Fibroblast of pulmonary artery (primary cell): Measurements from ENCODE around the gene RPA3.
"Not testable (repeated sequence)": the region's sequence is repeated elsewhere in the genome, so short reads cannot be mapped to it uniquely, and the experiment has no call there.

Source experiments
- DNase-seq: peaks from one replicate; pipeline ENCODE4 v3.0.0-alpha.2; 2010; ENCODE audit warnings: low read depth
- H3K4me3 ChIP-seq: replicated peaks from 2 replicates; pipeline ENCODE4 v1.5.1; 2011; ENCODE audit warnings: low read depth, mild to moderate bottlenecking, control low read depth, low read length, moderate library complexity
- CTCF ChIP-seq: IDR thresholded peaks from 2 replicates; pipeline ENCODE4 v1.5.1; 2011; ENCODE audit warnings: mild to moderate bottlenecking, control low read depth, low read length, inconsistent platforms; ENCODE audit errors: missing control alignments

Gene RPA3

GRCh38 chr7:7665031-7665430, 53.4 kb downstream of the RPA3 start:
- TF ChIP-seq CTCF = no peak
- H3K4me3 ChIP-seq = no peak overlapping the region
- DNase-seq = no peak

- no peak for DNase-seq
- no peak overlapping the region for H3K4me3 ChIP-seq
- TF ChIP-seq CTCF = no peak
Measured at GRCh38 chr7:7664291-7664690, 54.1 kb downstream of the RPA3 start.

GRCh38 chr7:7662527-7662926, 55.9 kb downstream of the RPA3 start:
- no peak for DNase-seq
- no peak overlapping the region for H3K4me3 ChIP-seq
- TF ChIP-seq CTCF = peak; percentile 27

- H3K4me3 ChIP-seq, DNase-seq: not testable (repeated sequence)
Measured at GRCh38 chr7:7656459-7656858, 61.9 kb downstream of the RPA3 start.

- no peak for DNase-seq
- H3K4me3 ChIP-seq = no peak overlapping the region
- TF ChIP-seq CTCF = no peak
Measured at GRCh38 chr7:7654964-7655715, 63.3 kb downstream of the RPA3 start.

- TF ChIP-seq CTCF = peak; percentile 56
- H3K4me3 ChIP-seq = no peak overlapping the region
- peak; percentile 16 for DNase-seq
Measured at GRCh38 chr7:7653593-7654187, 64.7 kb downstream of the RPA3 start.

- no peak overlapping the region for H3K4me3 ChIP-seq
- no peak for TF ChIP-seq CTCF
- no peak for DNase-seq
Measured at GRCh38 chr7:7652798-7653540, 65.4 kb downstream of the RPA3 start.
